HUES64 (cell line): ENCODE data around the gene LRRC59.
"Not testable (repeated sequence)": the region's sequence is repeated elsewhere in the genome, so short reads cannot be mapped to it uniquely, and the experiment has no call there.

Source experiments
- H3K27ac ChIP-seq: 2 replicates; pipeline ENCODE4 v1.7.0; 2013; ENCODE audit warnings: low read depth, low read length, inconsistent platforms
- H3K27me3 ChIP-seq: 2 replicates; pipeline ENCODE4 v1.6.1; 2013; ENCODE audit warnings: mild to moderate bottlenecking, low read length; ENCODE audit not compliant: insufficient read depth
- H3K36me3 ChIP-seq: 2 replicates; pipeline ENCODE4 v1.6.1; 2013; ENCODE audit warnings: mild to moderate bottlenecking, low read length; ENCODE audit not compliant: insufficient read depth
- H3K4me1 ChIP-seq: 2 replicates; pipeline ENCODE4 v1.6.1; 2013; ENCODE audit warnings: mild to moderate bottlenecking, low read length, moderate library complexity; ENCODE audit not compliant: insufficient read depth
- H3K4me3 ChIP-seq: 2 replicates; pipeline ENCODE4 v1.5.1; 2013; ENCODE audit warnings: mild to moderate bottlenecking, low read length, moderate library complexity
- H3K9ac ChIP-seq: 2 replicates; pipeline ENCODE4 v1.6.1; 2013; ENCODE audit warnings: mild to moderate bottlenecking, low read depth, low read length
- H3K9me3 ChIP-seq: 2 replicates; pipeline ENCODE4 v1.6.1; 2013; ENCODE audit warnings: low read depth, low read length; ENCODE audit not compliant: insufficient read depth
- WGBS: fragments of 150-250, 120-280 bp; methylation state at CpG from one replicate; pipeline ENCODE4 v1.1.7; 2013; ENCODE audit warnings: missing lambda C conversion rate; 5-methylcytosine and 5-hydroxymethylcytosine counted together

Gene LRRC59

GRCh38 chr17:50337956-50338355 lies 59.4 kb downstream of the LRRC59 start:
- Histone ChIP-seq H3K27ac (no peak overlapping the region), H3K4me3 (no peak overlapping the region), H3K4me1 (0 out of 2 replicates have a peak, but pooled peaks cover 4% of the 10 kb centered on the region), H3K9ac (no peak overlapping the region), H3K9me3 (peaks cover 15% of the 10 kb centered on the region), H3K36me3 (no peaks in the 10 kb centered on the region), H3K27me3 (no peaks in the 10 kb centered on the region)
- 75% methylated on average over 2 of the region's 2 CpGs for WGBS

- H3K4me3 ChIP-seq, H3K27ac ChIP-seq, H3K9ac ChIP-seq, H3K4me1 ChIP-seq, H3K9me3 ChIP-seq, H3K27me3 ChIP-seq, H3K36me3 ChIP-seq: not testable (repeated sequence)
- WGBS, result 80% methylated on average over 10 of the region's 14 CpGs
Measured at GRCh38 chr17:50333291-50334057, 63.8 kb downstream of the LRRC59 start.

- 0 out of 2 replicates have a peak, but pooled peaks cover 4% of the 10 kb centered on the region for H3K4me1 ChIP-seq
- H3K27me3 ChIP-seq, result peaks cover 3% of the 10 kb centered on the region; the same call in 1 of the 2 replicates
- 85% methylated on average over 6 of the region's 6 CpGs for WGBS
- no peak overlapping the region for H3K4me3 ChIP-seq
- H3K9me3 ChIP-seq, result no peaks in the 10 kb centered on the region
- H3K36me3 ChIP-seq, result no peaks in the 10 kb centered on the region
- H3K27ac ChIP-seq, result no peak overlapping the region
- H3K9ac ChIP-seq, result no peak overlapping the region
Measured at GRCh38 chr17:50332196-50332595, 65.1 kb downstream of the LRRC59 start.
